Iris pigment epithelial cell (primary cell): ENCODE measurements around the gene RALGAPA2.

ENCODE experiments used
- DNase-seq: peaks from one replicate; pipeline ENCODE4 v3.0.0-alpha.2; 2011; ENCODE audit warnings: low read depth

RALGAPA2 gene

GRCh38 chr20:20712474-20713243 is at the start of gene RALGAPA2:
TSS of gene RALGAPA2 (minus strand) at chr20:20712644. CDS start at chr20:20712480, 164 bp downstream.
- peak; percentile 98 for DNase-seq

GRCh38 chr20:20761301-20761700 is 48.9 kb upstream of the RALGAPA2 start:
- DNase-seq, result no peak

- DNase-seq, result no peak
These were observed 46.7 kb upstream of the RALGAPA2 start for GRCh38 chr20:20759132-20759531.

GRCh38 chr20:20755674-20756319 is 43.4 kb upstream of the RALGAPA2 start:
- DNase-seq, result no peak

- no peak for DNase-seq
These were observed 42.8 kb upstream of the RALGAPA2 start for GRCh38 chr20:20755231-20755630.

GRCh38 chr20:20754714-20755113 is 42.3 kb upstream of the RALGAPA2 start:
- no peak for DNase-seq

- no peak for DNase-seq
These were observed 40.3 kb upstream of the RALGAPA2 start for GRCh38 chr20:20752712-20753111.

GRCh38 chr20:20747298-20747697 is 34.9 kb upstream of the RALGAPA2 start:
- no peak for DNase-seq

GRCh38 chr20:20744170-20744725 is 31.8 kb upstream of the RALGAPA2 start:
- DNase-seq, result no peak

GRCh38 chr20:20743511-20744169 is 31.2 kb upstream of the RALGAPA2 start:
- DNase-seq, result no peak

- no peak for DNase-seq
These were observed 28.9 kb upstream of the RALGAPA2 start for GRCh38 chr20:20741087-20742045.

- DNase-seq, result no peak
These were observed 28.1 kb upstream of the RALGAPA2 start for GRCh38 chr20:20740541-20740940.

- DNase-seq, result no peak
These were observed 24.7 kb upstream of the RALGAPA2 start for GRCh38 chr20:20737158-20737557.

GRCh38 chr20:20736303-20736702 is 23.9 kb upstream of the RALGAPA2 start:
- DNase-seq, result no peak

GRCh38 chr20:20734475-20734948 is 22.1 kb upstream of the RALGAPA2 start:
- DNase-seq, result no peak

GRCh38 chr20:20733943-20734342 is 21.5 kb upstream of the RALGAPA2 start:
- DNase-seq, result no peak

GRCh38 chr20:20732641-20733040 is 20.2 kb upstream of the RALGAPA2 start:
- DNase-seq, result peak; percentile 6

- DNase-seq, result peak; percentile 33
These were observed 19.5 kb upstream of the RALGAPA2 start for GRCh38 chr20:20731945-20732296.

- DNase-seq, result no peak
These were observed 18.8 kb upstream of the RALGAPA2 start for GRCh38 chr20:20731000-20731944.

GRCh38 chr20:20729563-20729962 is 17.1 kb upstream of the RALGAPA2 start:
- no peak for DNase-seq
